ENCODE data around the gene KIF1A. TPM values are rescaled to one million over a fixed set of nuclear protein-coding genes. Genes with fewer than 3 reads are reported as not detected.

The KIF1A gene
- total RNA-seq, 1 donor from 2014 or later = 52.2 TPM

DNA sequence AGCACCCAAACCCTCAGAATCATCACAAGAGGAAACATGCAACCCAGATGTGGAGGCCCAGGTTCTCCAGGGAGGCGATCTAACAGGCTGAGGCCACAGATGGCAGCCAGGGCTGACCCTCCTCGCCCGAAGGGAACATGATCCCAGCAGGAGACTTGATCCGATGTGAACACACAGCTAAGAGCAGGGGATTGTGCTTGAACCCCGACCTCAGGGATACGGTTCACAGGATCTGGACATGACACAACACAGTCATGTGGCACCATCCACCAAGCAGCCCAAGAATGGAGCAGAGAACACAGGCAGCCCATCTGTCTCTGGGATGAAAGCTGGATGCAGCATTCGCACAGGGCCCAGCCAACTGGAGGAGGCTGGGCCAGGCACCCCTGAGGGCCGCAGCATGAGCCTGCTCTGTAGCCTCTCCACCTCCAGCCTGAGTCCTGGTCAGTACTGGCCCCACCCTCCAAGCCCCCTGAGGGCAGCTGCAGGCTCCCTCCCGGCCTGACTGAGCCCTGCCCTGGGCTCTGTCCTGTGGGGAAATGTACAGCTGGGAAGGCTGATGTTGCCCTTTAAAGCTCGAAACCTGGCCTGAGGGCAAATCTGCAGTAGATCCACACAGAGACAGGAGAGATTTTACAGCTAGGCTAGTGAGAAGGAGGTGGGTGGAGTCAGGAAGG, 89.4 kb downstream of the KIF1A start:
- Mint-ChIP-seq H3K4me1 (ENCODE audit: unreplicated experiment) (no peaks in the 10 kb centered on the region), H3K27me3 (ENCODE audit: unreplicated experiment) (peaks cover 11% of the 10 kb centered on the region), H3K9me3 (ENCODE audit: unreplicated experiment) (no peaks in the 10 kb centered on the region), H3K27ac (ENCODE audit: unreplicated experiment) (no peak overlapping the region), H3K36me3 (ENCODE audit: low read depth, unreplicated experiment) (peaks cover 8% of the 10 kb centered on the region), H3K4me3 (ENCODE audit: unreplicated experiment) (no peak overlapping the region)
- no peak for DNase-seq (ENCODE audit: low spot score)
- TF ChIP-seq, protein P1, sequence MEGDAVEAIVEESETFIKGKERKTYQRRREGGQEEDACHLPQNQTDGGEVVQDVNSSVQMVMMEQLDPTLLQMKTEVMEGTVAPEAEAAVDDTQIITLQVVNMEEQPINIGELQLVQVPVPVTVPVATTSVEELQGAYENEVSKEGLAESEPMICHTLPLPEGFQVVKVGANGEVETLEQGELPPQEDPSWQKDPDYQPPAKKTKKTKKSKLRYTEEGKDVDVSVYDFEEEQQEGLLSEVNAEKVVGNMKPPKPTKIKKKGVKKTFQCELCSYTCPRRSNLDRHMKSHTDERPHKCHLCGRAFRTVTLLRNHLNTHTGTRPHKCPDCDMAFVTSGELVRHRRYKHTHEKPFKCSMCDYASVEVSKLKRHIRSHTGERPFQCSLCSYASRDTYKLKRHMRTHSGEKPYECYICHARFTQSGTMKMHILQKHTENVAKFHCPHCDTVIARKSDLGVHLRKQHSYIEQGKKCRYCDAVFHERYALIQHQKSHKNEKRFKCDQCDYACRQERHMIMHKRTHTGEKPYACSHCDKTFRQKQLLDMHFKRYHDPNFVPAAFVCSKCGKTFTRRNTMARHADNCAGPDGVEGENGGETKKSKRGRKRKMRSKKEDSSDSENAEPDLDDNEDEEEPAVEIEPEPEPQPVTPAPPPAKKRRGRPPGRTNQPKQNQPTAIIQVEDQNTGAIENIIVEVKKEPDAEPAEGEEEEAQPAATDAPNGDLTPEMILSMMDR (IDR thresholded peaks at IDR 0.05; ENCODE audit: unreplicated experiment) = no peak

DNA sequence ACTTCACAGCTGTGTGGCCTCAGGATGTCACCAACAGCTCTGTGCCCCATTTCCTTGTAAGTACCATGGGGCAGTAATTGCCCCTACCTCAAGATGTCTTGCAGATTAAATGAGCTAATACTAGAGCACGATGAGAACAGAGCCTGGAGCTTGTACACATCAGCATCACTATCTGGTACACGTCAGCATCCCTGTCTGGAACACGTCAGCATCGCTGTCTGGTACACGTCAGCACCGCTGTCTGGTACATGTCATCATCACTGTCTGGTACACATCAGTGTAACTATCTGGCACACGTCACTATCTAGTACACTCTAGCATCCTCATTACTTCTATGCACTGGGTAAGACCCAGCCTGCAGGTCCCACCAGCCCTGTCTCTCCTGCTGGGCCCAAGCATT, 91.2 kb downstream of the KIF1A start:
- peaks cover 5% of the 10 kb centered on the region for H3K36me3 Mint-ChIP-seq (ENCODE audit: low read depth, unreplicated experiment)
- H3K4me1 Mint-ChIP-seq (ENCODE audit: unreplicated experiment) = no peaks in the 10 kb centered on the region
- H3K4me3 Mint-ChIP-seq (ENCODE audit: unreplicated experiment) = no peak overlapping the region
- TF ChIP-seq, protein P1 (IDR thresholded peaks at IDR 0.05; ENCODE audit: unreplicated experiment) = no peak
- no peaks in the 10 kb centered on the region for H3K9me3 Mint-ChIP-seq (ENCODE audit: unreplicated experiment)
- no peak overlapping the region for H3K27ac Mint-ChIP-seq (ENCODE audit: unreplicated experiment)
- peaks cover 7% of the 10 kb centered on the region for H3K27me3 Mint-ChIP-seq (ENCODE audit: unreplicated experiment)
- DNase-seq (ENCODE audit: low spot score) = no peak

DNA sequence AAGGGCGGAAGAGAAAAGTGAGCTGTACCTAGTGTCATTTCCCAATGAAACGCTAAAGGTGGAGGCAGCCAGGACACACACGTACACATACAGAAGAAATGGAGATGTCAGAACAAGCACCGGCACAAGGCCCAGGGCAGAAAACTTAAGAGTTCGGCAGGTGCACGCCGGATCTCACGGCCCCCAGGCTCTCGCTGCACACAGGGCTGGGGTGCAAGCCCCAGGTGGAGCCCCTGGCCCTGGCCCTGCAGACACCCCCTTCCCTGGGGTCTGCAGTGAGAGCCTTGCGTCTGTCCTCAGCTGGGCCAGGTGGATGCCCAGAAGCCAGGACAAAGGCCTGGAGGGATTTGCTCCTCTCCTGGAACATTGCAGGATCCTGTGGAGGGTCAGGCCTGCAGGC, 91.7 kb downstream of the KIF1A start:
- TF ChIP-seq, protein P1 (IDR thresholded peaks at IDR 0.05; ENCODE audit: unreplicated experiment) = no peak
- Mint-ChIP-seq H3K36me3 (ENCODE audit: low read depth, unreplicated experiment) (peaks cover 5% of the 10 kb centered on the region), H3K4me1 (ENCODE audit: unreplicated experiment) (no peaks in the 10 kb centered on the region), H3K4me3 (ENCODE audit: unreplicated experiment) (no peak overlapping the region), H3K27me3 (ENCODE audit: unreplicated experiment) (peaks cover 4% of the 10 kb centered on the region), H3K9me3 (ENCODE audit: unreplicated experiment) (no peaks in the 10 kb centered on the region), H3K27ac (ENCODE audit: unreplicated experiment) (no peak overlapping the region)
- no peak for DNase-seq (ENCODE audit: low spot score)

DNA sequence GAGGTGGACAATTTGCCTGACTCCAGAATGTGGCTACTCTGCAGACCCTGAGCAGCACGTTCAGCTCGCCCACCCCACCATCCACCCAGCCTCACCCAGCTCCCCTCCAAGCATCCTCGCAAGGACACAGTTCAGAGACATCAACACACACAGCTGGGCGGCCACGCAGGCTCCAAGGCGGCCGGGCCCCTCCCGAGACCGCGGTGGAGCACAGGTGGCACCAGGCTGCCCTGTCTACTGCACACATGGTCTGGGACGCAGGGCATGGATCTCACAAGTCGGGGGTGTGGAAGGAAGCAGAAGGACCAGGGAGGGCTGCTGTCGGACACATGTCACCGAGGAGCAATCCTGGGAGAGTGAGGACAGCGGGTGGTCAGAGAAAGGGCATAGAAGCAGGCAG, 92.1 kb downstream of the KIF1A start:
- Mint-ChIP-seq H3K4me1 (ENCODE audit: unreplicated experiment) (no peaks in the 10 kb centered on the region), H3K4me3 (ENCODE audit: unreplicated experiment) (no peak overlapping the region), H3K36me3 (ENCODE audit: low read depth, unreplicated experiment) (peaks cover 5% of the 10 kb centered on the region), H3K27me3 (ENCODE audit: unreplicated experiment) (peaks cover 2% of the 10 kb centered on the region), H3K9me3 (ENCODE audit: unreplicated experiment) (no peaks in the 10 kb centered on the region), H3K27ac (ENCODE audit: unreplicated experiment) (no peak overlapping the region)
- DNase-seq (ENCODE audit: low spot score) = no peak
- TF ChIP-seq, protein P1 (IDR thresholded peaks at IDR 0.05; ENCODE audit: unreplicated experiment) = no peak

DNA sequence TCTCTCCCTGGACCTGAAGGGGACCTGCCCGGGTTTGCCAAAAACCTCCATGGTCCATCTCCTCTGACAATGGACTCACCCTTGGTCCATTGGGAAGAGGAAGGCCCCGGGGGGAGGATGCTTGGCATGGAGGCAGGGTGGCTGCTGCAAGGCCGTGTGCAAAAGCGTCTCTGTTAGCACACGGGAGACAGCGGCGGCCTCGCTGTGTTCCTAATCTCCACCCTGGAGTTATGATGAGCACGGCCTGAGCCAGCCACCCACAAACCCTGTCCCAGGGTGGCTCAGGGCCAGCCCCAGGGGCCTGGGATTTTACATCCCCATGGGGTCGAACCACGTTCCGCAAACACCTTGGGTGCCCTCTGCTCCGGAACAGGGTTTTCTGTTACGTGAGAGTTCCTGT, 92.6 kb downstream of the KIF1A start:
- DNase-seq (ENCODE audit: low spot score) = no peak
- H3K9me3 Mint-ChIP-seq (ENCODE audit: unreplicated experiment) = no peaks in the 10 kb centered on the region
- no peak overlapping the region for H3K4me3 Mint-ChIP-seq (ENCODE audit: unreplicated experiment)
- H3K27me3 Mint-ChIP-seq (ENCODE audit: unreplicated experiment) = peaks cover 2% of the 10 kb centered on the region
- H3K27ac Mint-ChIP-seq (ENCODE audit: unreplicated experiment) = no peak overlapping the region
- H3K4me1 Mint-ChIP-seq (ENCODE audit: unreplicated experiment) = no peaks in the 10 kb centered on the region
- H3K36me3 Mint-ChIP-seq (ENCODE audit: low read depth, unreplicated experiment) = peaks cover 5% of the 10 kb centered on the region
- TF ChIP-seq, protein P1 (IDR thresholded peaks at IDR 0.05; ENCODE audit: unreplicated experiment) = no peak

Data from endothelial cell (in vitro differentiated cells).